Endothelial cell of umbilical vein (primary cell): Measurements from ENCODE around the gene RNF130. TPM values are rescaled to one million over a fixed set of nuclear protein-coding genes. Genes with fewer than 3 reads are reported as not detected.

Experiments used
- BruUV-seq: library from RNA; stranded (reverse); fragments of 400-500 nt; replicated peaks from 2 replicates; lab custom pipeline; 2021; lab: Mats Ljungman, UMichigan
- CTCF ChIA-PET: fragments of 300-600, 350-600 bp; sonication (Branson Sonifier 250); formaldehyde crosslinking; loops from one replicate; lab custom pipeline; 2021; ENCODE audit warnings: antibody characterized with exemption, inconsistent platforms; lab: Charles Lee
- POLR2A ChIA-PET: fragments of 300-600, 350-600 bp; sonication (Branson Sonifier 250); formaldehyde crosslinking; loops from one replicate; lab custom pipeline; 2021; ENCODE audit warnings: antibody characterized with exemption, inconsistent platforms; lab: Charles Lee
- DNase-seq: peaks from one replicate; pipeline ENCODE4 v3.0.0-alpha.2; 2011; ENCODE audit warnings: low read depth, low spot score
- FAIRE-seq: peaks from 2 replicates; lab custom pipeline; 2011; peaks lifted over from hg19 to GRCh38; lab: Jason Lieb, UNC
- H2AFZ ChIP-seq: 2 replicates; pipeline ENCODE4 v1.6.0; 2012; ENCODE audit warnings: low read depth, low read length, control low read depth, inconsistent platforms
- H3K27ac ChIP-seq: 2 replicates; pipeline ENCODE4 v1.5.1; 2011; ENCODE audit warnings: low read depth, mild to moderate bottlenecking, control low read depth, low read length, moderate library complexity; ENCODE audit not compliant: insufficient read depth
- H3K27me3 ChIP-seq, 2 experiments: 2 replicates each; pipeline versions ENCODE4 v1.6.0 to v1.6.1; 2011; ENCODE audit warnings: low read length in 2 of 2, mixed read lengths in 1 of 2; ENCODE audit not compliant: control insufficient read depth in 2 of 2, insufficient read depth in 2 of 2
- H3K36me3 ChIP-seq, 2 experiments: 2 replicates in 1 of 2; 3 replicates in 1 of 2; pipeline ENCODE4 v1.5.1; 2011; ENCODE audit warnings: low read length in 2 of 2, mild to moderate bottlenecking in 1 of 2, moderate library complexity in 1 of 2; ENCODE audit not compliant: control insufficient read depth in 2 of 2, insufficient read depth in 2 of 2; ENCODE audit errors: extremely low read depth in 1 of 2
- H3K4me1 ChIP-seq: 3 replicates; pipeline ENCODE4 v1.5.1; 2011; ENCODE audit warnings: mild to moderate bottlenecking, low read length; ENCODE audit not compliant: control insufficient read depth, insufficient read depth; ENCODE audit errors: extremely low read depth
- H3K4me2 ChIP-seq: 2 replicates; pipeline ENCODE4 v1.6.1; 2011; ENCODE audit warnings: low read length, control low read depth, mixed read lengths; ENCODE audit not compliant: insufficient read depth
- H3K4me3 ChIP-seq, 3 experiments: fragments of 200-600 bp in 1 of 3; sonication (generic), shearing (Covaris generic) in 1 of 3; replicated peaks in 1 of 3; 2 replicates each; pipeline ENCODE4 v1.5.1; 2011 to 2016; ENCODE audit warnings: control low read depth in 3 of 3, low read length in 3 of 3, mild to moderate bottlenecking in 2 of 3, inconsistent platforms in 1 of 3, low read depth in 1 of 3, moderate library complexity in 1 of 3; ENCODE audit not compliant: insufficient read depth in 1 of 3
- H3K79me2 ChIP-seq: 2 replicates; pipeline ENCODE4 v1.6.0; 2012; ENCODE audit warnings: low read length, inconsistent platforms; ENCODE audit not compliant: control insufficient read depth, insufficient read depth
- H3K9ac ChIP-seq: replicated peaks from 2 replicates; pipeline ENCODE3; 2011; ENCODE audit warnings: low read length, control low read depth; ENCODE audit not compliant: insufficient read depth; ENCODE audit errors: extremely low read depth
- H3K9me1 ChIP-seq: replicated peaks from 3 replicates; pipeline ENCODE4 v1.6.0; 2011; ENCODE audit warnings: mild to moderate bottlenecking, low read length; ENCODE audit not compliant: control insufficient read depth, insufficient read depth; ENCODE audit errors: extremely low read depth
- H3K9me3 ChIP-seq: replicated peaks from 2 replicates; pipeline ENCODE4 v1.5.1; 2012; ENCODE audit warnings: low read length, inconsistent platforms; ENCODE audit not compliant: control insufficient read depth, insufficient read depth
- H4K20me1 ChIP-seq: replicated peaks from 2 replicates; pipeline ENCODE3; 2011; ENCODE audit warnings: mild to moderate bottlenecking, low read length; ENCODE audit not compliant: control insufficient read depth, insufficient read depth; ENCODE audit errors: extremely low read depth
- CTCF ChIP-seq, 2 donors: IDR thresholded peaks; 1 replicate in 1 of 2; 2 replicates in 1 of 2; pipeline ENCODE4 v1.5.1; 2011; ENCODE audit warnings: low read length in 2 of 2, mild to moderate bottlenecking in 2 of 2, moderate library complexity in 2 of 2, control low read depth in 1 of 2, inconsistent platforms in 1 of 2, low read depth in 1 of 2; ENCODE audit not compliant: insufficient read depth in 1 of 2; ENCODE audit errors: extremely low read depth in 1 of 2
- EZH2 ChIP-seq: IDR thresholded peaks from 2 replicates; pipeline ENCODE4 v1.6.1; 2012; ENCODE audit warnings: borderline replicate concordance, low read depth, mild to moderate bottlenecking, moderate library complexity, low read length, inconsistent platforms; ENCODE audit not compliant: severe bottlenecking
- FOS ChIP-seq: IDR thresholded peaks from 2 replicates; pipeline ENCODE4 v1.6.1; 2011; ENCODE audit warnings: mild to moderate bottlenecking, low read length, moderate library complexity, borderline replicate concordance; ENCODE audit not compliant: insufficient read depth
- GATA2 ChIP-seq: IDR thresholded peaks from 2 replicates; pipeline ENCODE4 v1.7.0; 2011; ENCODE audit warnings: low read depth, mild to moderate bottlenecking, moderate library complexity, mixed read lengths, low read length; ENCODE audit not compliant: insufficient read length, insufficient read depth
- JUN ChIP-seq: IDR thresholded peaks from 2 replicates; pipeline ENCODE4 v1.6.1; 2011; ENCODE audit warnings: borderline replicate concordance, low read depth; ENCODE audit not compliant: insufficient read length, insufficient read depth
- MYC ChIP-seq: IDR thresholded peaks from one replicate; pipeline ENCODE4 v1.6.1; 2011; ENCODE audit warnings: mild to moderate bottlenecking, low read depth, low read length
- POLR2A ChIP-seq: IDR thresholded peaks from 2 replicates; pipeline ENCODE4 v1.6.1; 2012; ENCODE audit warnings: low read depth, mild to moderate bottlenecking, control low read depth, low read length
- POLR2AphosphoS5 ChIP-seq: IDR thresholded peaks from 2 replicates; pipeline ENCODE4 v1.6.1; 2012; ENCODE audit warnings: low read depth, mild to moderate bottlenecking, control low read depth, low read length, moderate library complexity; ENCODE audit not compliant: insufficient read depth
- dilution Hi-C: fragments of 300-500 bp; cut with MboI; formaldehyde crosslinking; loops from one replicate; pipeline ENCODE4 v1.15.0; 2019; ENCODE audit warnings: low sequenced_read_pairs; ENCODE audit not compliant: extremely low pct_ligation_motif_present
- intact Hi-C: fragments of 100-400 bp; cut with micrococcal nuclease; formaldehyde crosslinking; loops from one replicate; pipeline ENCODE4 v1.10.0; 2022
- polyA plus RNA-seq, 4 experiments: library from polyadenylated mRNA; depleted of rRNA in 3 of 4; stranded (reverse) in 3 of 4; unstranded in 1 of 4; fragments of >200 nt; gene quantifications; 2 replicates each; pipeline versions ENCODE4 v1.2.1 to v1.2.3, GENCODE V29; 2011 to 2012; ENCODE audit warnings: missing spikeins in 1 of 4
- total RNA-seq: library from RNA; stranded (reverse); gene quantifications from 2 replicates; pipeline ENCODE4 v1.2.3, GENCODE V29; 2021
- TF ChIP-seq, protein P1 (sequence below): IDR thresholded peaks from 2 replicates; pipeline ENCODE4 v1.6.1; 2011; ENCODE audit not compliant: insufficient read depth, insufficient read length

The RNF130 gene
- total and polyA plus RNA-seq, 2 donors (not counting 3 experiments of a cell fraction or from before 2014, with no cell fraction given), result 43.0 to 43.1 TPM

DNA sequence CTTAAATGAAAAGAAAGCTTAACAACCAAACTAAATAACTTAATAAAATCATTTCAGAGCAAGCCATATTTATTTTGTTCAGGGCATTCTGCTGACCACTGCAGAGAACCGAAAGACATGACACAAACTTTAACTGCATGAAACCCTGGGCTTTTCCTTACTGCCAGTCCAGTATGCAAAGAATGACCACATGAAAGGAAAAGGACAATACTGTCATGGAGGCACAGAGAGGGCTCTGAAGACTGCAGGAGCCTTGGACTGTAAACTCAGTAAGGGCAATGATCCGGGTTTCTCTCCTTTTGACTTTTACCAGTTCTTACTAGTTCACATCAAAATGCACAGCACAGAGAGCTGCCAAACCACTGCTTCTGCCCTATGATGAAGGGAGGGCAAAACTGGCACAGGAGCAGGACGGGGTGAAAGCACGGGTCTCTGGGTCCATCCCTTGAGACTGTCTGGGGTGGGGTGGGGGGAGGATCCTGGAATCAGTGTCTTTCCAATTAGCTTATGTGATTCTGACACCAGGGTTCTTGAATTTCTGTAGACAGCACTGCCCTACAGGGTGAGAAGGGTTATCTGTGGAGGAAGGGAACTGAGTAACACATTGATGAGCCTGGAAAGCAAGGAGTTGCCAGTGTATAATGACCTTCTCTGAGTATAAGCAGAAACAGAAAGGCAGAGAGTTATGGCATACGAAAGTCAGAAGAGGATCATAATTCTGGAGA, 44.7 kb downstream of the RNF130 start:
- H3K9me1 ChIP-seq, result no peaks in the 10 kb centered on the region
- no peaks in the 10 kb centered on the region for H3K27me3 ChIP-seq
- H2AFZ ChIP-seq, result no peak overlapping the region
- peak overlapping the region; percentile 14 for H3K27ac ChIP-seq
- intact Hi-C loops (loop anchor here (1.0 to 2.0 kb wide), 2 partner anchors 30 to 45 kb away; no protein-coding TSS in a partner anchor), dilution Hi-C loops (no loop called here)
- no peak overlapping the region for H3K4me3 ChIP-seq
- peaks cover 20% of the 10 kb centered on the region for H3K4me1 ChIP-seq
- H3K36me3 ChIP-seq, result no peaks in the 10 kb centered on the region
- ChIA-PET POLR2A (no interaction called here), CTCF (interaction anchor here (1.4 to 1.5 kb wide), 2 partner anchors 12 to 23 kb away, joined by 4 to 5 read pairs; no protein-coding TSS in a partner anchor)
- H3K9me3 ChIP-seq, result no peaks in the 10 kb centered on the region
- no peak overlapping the region for H3K9ac ChIP-seq
- FAIRE-seq, result peak; percentile 38
- TF ChIP-seq, protein P1, sequence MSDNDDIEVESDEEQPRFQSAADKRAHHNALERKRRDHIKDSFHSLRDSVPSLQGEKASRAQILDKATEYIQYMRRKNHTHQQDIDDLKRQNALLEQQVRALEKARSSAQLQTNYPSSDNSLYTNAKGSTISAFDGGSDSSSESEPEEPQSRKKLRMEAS, result no peak
- H4K20me1 ChIP-seq, result no peaks in the 10 kb centered on the region
- no peak overlapping the region for H3K4me2 ChIP-seq
- H3K79me2 ChIP-seq, result no peaks in the 10 kb centered on the region
- DNase-seq, result no peak
- BruUV-seq, result no TSS peak

DNA sequence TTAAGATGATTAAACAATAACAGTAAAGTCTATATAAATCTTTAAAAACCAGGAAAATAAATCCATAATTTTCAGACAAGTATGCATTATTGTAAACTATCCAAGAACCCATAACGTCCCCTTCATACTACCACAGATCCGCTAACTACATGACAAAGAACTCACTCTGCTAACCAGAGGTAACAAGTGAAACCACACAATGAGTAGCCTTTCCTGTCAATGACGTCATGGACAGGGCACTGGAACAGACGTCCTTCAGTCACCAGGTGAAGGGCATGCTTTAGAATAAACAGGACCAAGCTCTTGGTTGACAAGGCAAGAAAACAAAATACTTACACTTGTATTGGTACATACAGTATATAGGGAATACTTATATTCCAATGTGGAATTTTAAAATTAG, 45.2 kb downstream of the RNF130 start:
- Histone ChIP-seq H3K4me3 (no peak overlapping the region), H3K27me3 (no peaks in the 10 kb centered on the region), H3K4me2 (peak overlapping the region; percentile 33), H3K9me1 (no peaks in the 10 kb centered on the region), H3K9me3 (no peaks in the 10 kb centered on the region), H2AFZ (no peak overlapping the region), H3K9ac (peak overlapping the region; percentile 17), H3K36me3 (no peaks in the 10 kb centered on the region), H3K27ac (peak overlapping the region; percentile 14), H4K20me1 (no peaks in the 10 kb centered on the region), H3K4me1 (peaks cover 20% of the 10 kb centered on the region), H3K79me2 (no peaks in the 10 kb centered on the region)
- dilution Hi-C loops (no loop called here), intact Hi-C loops (loop anchor here (1.0 to 2.0 kb wide), 2 partner anchors 30 to 46 kb away; no protein-coding TSS in a partner anchor)
- no TSS peak for BruUV-seq
- peak; percentile 86 for FAIRE-seq
- DNase-seq, result peak; percentile 89
- TF ChIP-seq FOS, result peak; percentile 67
- TF ChIP-seq POLR2A, result no peak
- TF ChIP-seq, protein P1, result no peak
- TF ChIP-seq CTCF (IDR thresholded peaks at IDR 0.05; ENCODE audit: extremely low read depth in 1 of 2, insufficient read depth in 1 of 2, low read depth in 1 of 2, low read length in 2 of 2), result no peak
- TF ChIP-seq JUN, result peak; percentile 93
- TF ChIP-seq MYC, result no peak
- no peak for TF ChIP-seq EZH2
- TF ChIP-seq POLR2AphosphoS5, result peak; percentile 44
- TF ChIP-seq GATA2, result no peak
- POLR2A ChIA-PET, result no interaction called here
- CTCF ChIA-PET, result interaction anchor here (0.6 to 1.5 kb wide), 6 partner anchors 9 to 1235 kb away, joined by 3 to 5 read pairs (median 3); partner anchors contain the start of gene TRIM52
